Neuronal stem cell (in vitro differentiated cells): ENCODE data around the gene PEX16.

Experiments used
- DNase-seq: peaks from one replicate; pipeline ENCODE4 v3.0.0-alpha.2; 2013; ENCODE audit warnings: low spot score
- H2AFZ ChIP-seq: one replicate; pipeline ENCODE4 v1.6.1; 2013; ENCODE audit warnings: mild to moderate bottlenecking, low read length, inconsistent platforms
- H2AK5ac ChIP-seq: 2 replicates; pipeline ENCODE4 v1.6.1; 2013; ENCODE audit warnings: low read depth, mild to moderate bottlenecking, inconsistent platforms, low read length, moderate library complexity, mixed read lengths
- H2BK120ac ChIP-seq: 2 replicates; pipeline ENCODE4 v1.6.1; 2013; ENCODE audit warnings: low read depth, mild to moderate bottlenecking, inconsistent platforms, low read length, moderate library complexity, mixed read lengths
- H2BK12ac ChIP-seq: one replicate; pipeline ENCODE4 v1.6.1; 2013; ENCODE audit warnings: low read length, inconsistent platforms
- H2BK15ac ChIP-seq: 2 replicates; pipeline ENCODE4 v1.6.1; 2013; ENCODE audit warnings: mild to moderate bottlenecking, low read length, inconsistent platforms, mixed read lengths
- H2BK5ac ChIP-seq: one replicate; pipeline ENCODE4 v1.6.1; 2013; ENCODE audit warnings: inconsistent platforms, mild to moderate bottlenecking, low read length, moderate library complexity
- H3K14ac ChIP-seq: one replicate; pipeline ENCODE4 v1.6.1; 2013; ENCODE audit warnings: low read length, inconsistent platforms
- H3K18ac ChIP-seq: 2 replicates; pipeline ENCODE4 v1.6.1; 2013; ENCODE audit warnings: low read length, inconsistent platforms
- H3K23ac ChIP-seq: 2 replicates; pipeline ENCODE4 v1.6.1; 2013; ENCODE audit warnings: low read depth, mild to moderate bottlenecking, mixed read lengths, low read length, inconsistent platforms; ENCODE audit not compliant: poor library complexity
- H3K27ac ChIP-seq: replicated peaks from 3 replicates; pipeline ENCODE4 v1.5.1; 2013; ENCODE audit warnings: low read length, inconsistent platforms
- H3K27me3 ChIP-seq, 3 experiments: 2 replicates each; pipeline ENCODE4 v1.6.1; 2013; ENCODE audit warnings: low read length in 3 of 3, mild to moderate bottlenecking in 2 of 3, inconsistent platforms in 1 of 3, low read depth in 1 of 3, mixed read lengths in 1 of 3, moderate library complexity in 1 of 3; ENCODE audit not compliant: control insufficient read depth in 3 of 3, insufficient read depth in 3 of 3
- H3K36me3 ChIP-seq, 2 donors: replicated peaks in 1 of 2; 2 replicates each; pipeline ENCODE4 v1.6.1; 2013; ENCODE audit warnings: low read length in 2 of 2; ENCODE audit not compliant: control insufficient read depth in 2 of 2, insufficient read depth in 2 of 2
- H3K4ac ChIP-seq: 2 replicates; pipeline ENCODE4 v1.6.1; 2013; ENCODE audit warnings: inconsistent platforms, mild to moderate bottlenecking, low read length, moderate library complexity
- H3K4me1 ChIP-seq, 2 donors: 1 replicate in 1 of 2; 2 replicates in 1 of 2; pipeline ENCODE4 v1.6.1; 2013; ENCODE audit warnings: low read length in 2 of 2, low read depth in 1 of 2; ENCODE audit not compliant: control insufficient read depth in 2 of 2, insufficient read depth in 1 of 2
- H3K4me2 ChIP-seq: one replicate; pipeline ENCODE4 v1.6.1; 2013; ENCODE audit warnings: mild to moderate bottlenecking, low read length, inconsistent platforms; ENCODE audit not compliant: insufficient read depth, poor library complexity, severe bottlenecking
- H3K4me3 ChIP-seq, 2 donors: 2 replicates each; pipeline ENCODE4 v1.5.1; 2013; ENCODE audit warnings: low read length in 2 of 2, mild to moderate bottlenecking in 2 of 2, inconsistent platforms in 1 of 2, moderate library complexity in 1 of 2
- H3K79me1 ChIP-seq: one replicate; pipeline ENCODE4 v1.6.1; 2013; ENCODE audit warnings: low read depth, mild to moderate bottlenecking, inconsistent platforms, low read length, moderate library complexity
- H3K9ac ChIP-seq: one replicate; pipeline ENCODE4 v1.6.1; 2013; ENCODE audit warnings: mild to moderate bottlenecking, low read depth, low read length, inconsistent platforms; ENCODE audit not compliant: poor library complexity
- H3K9me3 ChIP-seq, 2 donors: replicated peaks in 1 of 2; 2 replicates each; pipeline versions ENCODE3 to v1.6.1; 2013; ENCODE audit warnings: low read length in 2 of 2, mild to moderate bottlenecking in 2 of 2, inconsistent platforms in 1 of 2, low read depth in 1 of 2, mixed read lengths in 1 of 2, moderate library complexity in 1 of 2; ENCODE audit not compliant: control insufficient read depth in 2 of 2, insufficient read depth in 1 of 2
- H4K8ac ChIP-seq: one replicate; pipeline ENCODE4 v1.6.1; 2013; ENCODE audit warnings: low read depth, mild to moderate bottlenecking, inconsistent platforms, low read length, moderate library complexity
- H4K91ac ChIP-seq: one replicate; pipeline ENCODE4 v1.6.1; 2013; ENCODE audit warnings: low read length, low read depth, mild to moderate bottlenecking, inconsistent platforms; ENCODE audit not compliant: poor library complexity
- whole genome bisulfite sequencing, 2 donors: extraction: QIAGEN DNeasy Blood & Tissue Kit; methylation state at CpG; one replicate each; pipeline ENCODE4 v1.1.7; 2013; ENCODE audit warnings: missing lambda C conversion rate in 2 of 2, mixed read lengths in 1 of 2; ENCODE audit not compliant: insufficient read length in 2 of 2, insufficient replicate concordance in 1 of 2; ENCODE audit errors: extremely low coverage in 2 of 2; 5-methylcytosine and 5-hydroxymethylcytosine counted together

The PEX16 gene

DNA sequence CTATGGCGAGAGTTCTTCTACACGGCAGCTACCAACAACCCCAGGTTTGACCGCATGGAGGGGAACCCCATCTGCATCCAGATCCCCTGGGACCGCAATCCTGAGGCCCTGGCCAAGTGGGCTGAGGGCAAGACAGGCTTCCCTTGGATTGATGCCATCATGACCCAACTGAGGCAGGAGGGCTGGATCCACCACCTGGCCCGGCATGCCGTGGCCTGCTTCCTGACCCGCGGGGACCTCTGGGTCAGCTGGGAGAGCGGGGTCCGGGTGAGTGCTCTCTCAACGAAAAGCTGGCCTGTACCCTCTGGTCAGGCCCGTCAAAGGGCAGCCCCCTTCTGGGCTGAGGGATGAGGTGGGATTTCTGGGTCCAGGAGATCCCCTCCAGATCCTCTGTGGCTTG is 48.1 kb downstream of the PEX16 start:
- Histone ChIP-seq H3K27ac (no peak overlapping the region), H3K4me2 (no peak overlapping the region), H2AFZ (no peak overlapping the region), H3K18ac (no peak overlapping the region), H3K9me3 (peaks cover 0 to 3% of the 10 kb centered on the region in 2 donors), H2BK120ac (no peak overlapping the region), H3K79me1 (no peaks in the 10 kb centered on the region), H4K91ac (no peak overlapping the region), H3K14ac (peak overlapping the region; percentile 14), H3K4ac (no peak overlapping the region), H3K23ac (no peak overlapping the region), H2BK5ac (no peak overlapping the region), H3K4me1 (peaks cover 0 to 2% of the 10 kb centered on the region in 2 donors), H3K27me3 (no peaks in the 10 kb centered on the region), H4K8ac (no peak overlapping the region), H3K36me3 (peaks cover 38 to 77% of the 10 kb centered on the region in 2 donors), H2BK15ac (no peak overlapping the region), H3K4me3 (no peak overlapping the region), H2AK5ac (no peak overlapping the region), H2BK12ac (peak overlapping the region; percentile 34), H3K9ac (no peak overlapping the region)
- WGBS, 2 donors, result no CpG with 5 or more reads among the region's 12 CpGs
- DNase-seq, result no peak

DNA sequence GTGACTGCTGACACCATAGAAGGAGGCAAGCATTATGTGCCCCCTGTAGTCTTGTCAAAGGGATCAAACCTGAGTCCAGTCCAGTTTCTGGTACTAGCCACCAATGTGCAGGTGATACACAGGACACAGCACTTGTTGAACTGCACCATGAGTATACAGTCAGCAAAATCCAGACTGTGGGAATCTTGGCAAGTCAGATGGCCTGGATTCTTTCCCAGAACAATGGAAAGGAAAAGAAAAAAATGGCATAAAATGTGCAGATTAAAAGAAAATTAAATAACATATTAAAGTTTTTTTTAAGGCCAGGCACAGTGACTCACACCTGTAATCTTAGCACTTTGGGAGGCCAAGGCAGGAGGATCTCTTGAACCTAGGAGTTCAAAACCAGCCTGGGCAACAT is 53.6 kb downstream of the PEX16 start:
- no peak for DNase-seq
- no peak overlapping the region for H3K27ac ChIP-seq
- peaks cover 0 to 2% of the 10 kb centered on the region in 2 donors for H3K4me1 ChIP-seq
- no peak overlapping the region for H2AFZ ChIP-seq
- H3K36me3 ChIP-seq, result peaks cover 25 to 77% of the 10 kb centered on the region in 2 donors
- H4K8ac ChIP-seq, result no peak overlapping the region
- H2BK12ac ChIP-seq, result no peak overlapping the region
- no peak overlapping the region for H4K91ac ChIP-seq
- no peak overlapping the region for H3K4me2 ChIP-seq
- H2BK120ac ChIP-seq, result no peak overlapping the region
- peaks cover 0 to 3% of the 10 kb centered on the region in 2 donors for H3K9me3 ChIP-seq
- no peak overlapping the region for H3K14ac ChIP-seq
- H2AK5ac ChIP-seq, result no peak overlapping the region
- no peak overlapping the region for H2BK5ac ChIP-seq
- no peaks in the 10 kb centered on the region for H3K79me1 ChIP-seq
- no peak overlapping the region for H3K4me3 ChIP-seq
- no peak overlapping the region for H3K4ac ChIP-seq
- H3K27me3 ChIP-seq, result no peaks in the 10 kb centered on the region
- no peak overlapping the region for H3K18ac ChIP-seq
- no peak overlapping the region for H2BK15ac ChIP-seq
- no peak overlapping the region for H3K9ac ChIP-seq
- no peak overlapping the region for H3K23ac ChIP-seq

DNA sequence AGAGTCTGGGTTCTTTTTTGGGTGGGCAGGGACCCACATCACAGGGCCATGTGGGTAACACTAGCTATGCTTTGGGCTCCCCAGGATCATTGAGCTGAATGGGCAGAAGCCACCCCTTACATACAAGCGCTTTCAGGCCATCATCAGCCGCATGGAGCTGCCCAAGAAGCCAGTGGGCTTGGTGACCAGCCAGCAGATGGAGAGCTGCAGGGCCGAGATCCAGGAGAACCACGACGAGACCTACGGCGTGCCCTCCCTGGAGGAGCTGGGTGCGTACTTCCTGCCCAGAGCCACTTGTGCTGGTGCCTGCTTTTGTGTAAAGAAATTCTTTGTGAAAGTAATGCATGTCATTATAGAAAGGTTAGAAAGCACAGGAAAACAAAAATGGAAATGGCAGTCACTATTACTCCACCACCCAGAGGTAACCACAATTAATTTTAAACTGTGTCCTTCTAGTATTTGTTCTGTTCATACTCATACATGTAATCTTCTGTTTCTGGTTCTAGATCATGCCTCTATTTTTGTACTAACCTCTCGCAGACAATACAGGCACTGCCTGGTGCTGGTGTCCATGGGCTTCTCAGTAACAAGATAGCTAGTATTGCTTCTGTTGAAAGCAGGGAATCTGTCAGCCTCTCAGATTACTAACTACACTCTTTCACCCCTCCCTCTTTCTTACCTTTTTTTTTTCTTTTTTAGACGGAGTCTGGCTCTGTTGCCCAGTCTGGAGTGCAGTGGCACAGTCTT is 56.7 kb downstream of the PEX16 start:
- H3K23ac ChIP-seq, result no peak overlapping the region
- no peak for DNase-seq
- H3K9ac ChIP-seq, result no peak overlapping the region
- H3K14ac ChIP-seq, result no peak overlapping the region
- H3K36me3 ChIP-seq, result peaks cover 19 to 79% of the 10 kb centered on the region in 2 donors
- H2BK120ac ChIP-seq, result no peak overlapping the region
- peaks cover 0 to 7% of the 10 kb centered on the region in 2 donors for H3K4me1 ChIP-seq
- no peak overlapping the region for H2AK5ac ChIP-seq
- no peak overlapping the region for H2AFZ ChIP-seq
- no peak overlapping the region for H3K27ac ChIP-seq
- no CpG with 5 or more reads among the region's 10 CpGs for WGBS, 2 donors
- peak overlapping the region in 1 of 2 donors; percentile 25 for H3K4me3 ChIP-seq
- no peaks in the 10 kb centered on the region for H3K79me1 ChIP-seq
- H3K4ac ChIP-seq, result no peak overlapping the region
- no peak overlapping the region for H3K4me2 ChIP-seq
- H3K18ac ChIP-seq, result no peak overlapping the region
- no peak overlapping the region for H4K91ac ChIP-seq
- no peaks in the 10 kb centered on the region for H3K27me3 ChIP-seq
- no peak overlapping the region for H4K8ac ChIP-seq
- H2BK15ac ChIP-seq, result no peak overlapping the region
- H2BK5ac ChIP-seq, result no peak overlapping the region
- H3K9me3 ChIP-seq, result no peaks in the 10 kb centered on the region
- H2BK12ac ChIP-seq, result no peak overlapping the region

DNA sequence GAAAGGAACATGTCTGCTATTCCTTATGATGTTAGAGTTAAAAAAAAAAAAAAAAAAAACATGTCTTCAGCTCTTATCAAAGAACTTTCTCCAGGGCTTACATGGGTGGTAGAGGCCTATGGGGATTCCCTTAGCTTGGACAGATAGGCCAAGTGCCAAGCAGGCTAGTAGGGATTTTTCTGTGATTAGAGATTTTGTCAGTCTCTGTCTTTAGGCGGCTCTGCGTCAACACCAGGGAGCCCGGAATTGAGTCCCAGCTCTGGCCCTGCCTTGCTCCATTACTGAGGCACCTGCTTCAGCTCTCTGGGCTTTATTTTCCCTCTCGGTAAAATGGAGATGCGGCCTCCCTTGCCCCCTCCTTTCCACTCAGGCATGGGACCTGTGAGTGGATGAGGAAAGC is 57.3 kb downstream of the PEX16 start:
- Histone ChIP-seq H3K27me3 (no peaks in the 10 kb centered on the region), H3K18ac (no peak overlapping the region), H2BK12ac (no peak overlapping the region), H2BK120ac (no peak overlapping the region), H3K9me3 (no peaks in the 10 kb centered on the region), H3K4me3 (no peak overlapping the region), H3K36me3 (peaks cover 15 to 83% of the 10 kb centered on the region in 2 donors), H2BK15ac (no peak overlapping the region), H3K14ac (no peak overlapping the region), H3K4ac (no peak overlapping the region), H3K23ac (no peak overlapping the region), H3K79me1 (no peaks in the 10 kb centered on the region), H2AK5ac (no peak overlapping the region), H4K8ac (no peak overlapping the region), H2BK5ac (no peak overlapping the region), H3K27ac (no peak overlapping the region), H3K4me2 (no peak overlapping the region), H3K4me1 (peaks cover 0 to 7% of the 10 kb centered on the region in 2 donors), H4K91ac (no peak overlapping the region), H2AFZ (no peak overlapping the region), H3K9ac (no peak overlapping the region)
- DNase-seq, result no peak
- no CpG with 5 or more reads among the region's 5 CpGs for WGBS, 2 donors
